Caki2 (cell line): ENCODE data around the gene FUBP3. TPM values are rescaled to one million over a fixed set of nuclear protein-coding genes. Genes with fewer than 3 reads are reported as not detected.

Experiments used
- total RNA-seq: library from RNA; depleted of rRNA; stranded (reverse); fragments of >200 nt; shearing (Covaris generic); gene quantifications from 2 replicates; pipeline ENCODE4 v1.2.3, GENCODE V29; 2014; ENCODE audit warnings: low replicate concordance; rRNA removed

FUBP3 gene
- total RNA-seq, 1 experiment from 2014 or later, result 23.8 TPM

Other genes starting within 250 kb of the FUBP3 start
- 23.7 and 27.1 TPM in 2 replicates for gene ASS1, start 134.6 kb upstream of the FUBP3 start, total RNA-seq
- not detected in 2 replicates for gene PRDM12, start 85.0 kb downstream of the FUBP3 start, total RNA-seq
- 22.8 and 41.5 TPM in 2 replicates for gene EXOSC2, start 114.2 kb downstream of the FUBP3 start, total RNA-seq